CD4-positive, alpha-beta T cell treated with Interleukin-17A for 1 hour (primary cell): ENCODE data around the gene RABGAP1.

Source experiments
- DNase-seq: peaks from one replicate; pipeline ENCODE4 v3.0.0-alpha.2; 2020

Gene RABGAP1

GRCh38 chr9:123053711-123054110 is 112.9 kb downstream of the RABGAP1 start:
- no peak for DNase-seq

DNA sequence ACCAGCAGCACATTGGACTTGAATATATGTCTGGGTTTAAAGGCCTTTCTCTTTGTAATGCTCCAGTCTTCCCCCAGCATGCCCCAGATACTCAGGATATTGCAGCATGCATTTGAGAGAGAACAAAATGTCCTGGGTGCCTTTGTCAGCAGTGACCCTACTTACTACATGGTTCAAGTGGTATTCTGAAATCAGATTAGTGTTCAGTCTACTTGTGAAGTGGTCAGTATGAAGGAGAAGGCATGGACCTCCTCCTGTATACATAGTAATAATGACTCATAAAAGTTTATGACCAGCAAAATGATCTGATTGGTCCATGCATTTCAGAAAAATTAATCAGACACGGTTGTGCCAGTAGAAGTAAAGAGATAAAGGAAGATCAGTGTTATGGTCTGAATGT is 118.0 kb downstream of the RABGAP1 start:
- DNase-seq = no peak

GRCh38 chr9:123059472-123060220 is 118.8 kb downstream of the RABGAP1 start:
- DNase-seq = no peak

DNA sequence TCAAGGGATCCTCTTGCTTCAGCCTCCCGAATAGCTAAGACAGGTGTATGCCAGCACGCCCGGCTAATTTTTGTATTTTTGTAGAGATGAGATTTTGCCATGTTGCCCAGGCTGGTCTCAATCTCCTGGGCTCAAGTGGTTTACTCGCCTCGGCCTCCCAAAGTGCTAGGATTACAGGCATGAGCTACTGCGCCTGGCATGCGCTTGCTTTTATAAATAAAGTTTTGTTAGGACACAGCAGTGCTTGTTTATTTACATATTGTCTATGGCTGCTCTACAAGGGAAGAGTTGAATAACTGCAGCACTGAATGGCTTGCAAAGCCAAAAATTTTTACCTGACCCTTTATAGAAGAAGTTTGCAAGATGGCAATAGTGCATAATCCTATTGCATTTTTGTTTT is 120.4 kb downstream of the RABGAP1 start:
- no peak for DNase-seq

DNA sequence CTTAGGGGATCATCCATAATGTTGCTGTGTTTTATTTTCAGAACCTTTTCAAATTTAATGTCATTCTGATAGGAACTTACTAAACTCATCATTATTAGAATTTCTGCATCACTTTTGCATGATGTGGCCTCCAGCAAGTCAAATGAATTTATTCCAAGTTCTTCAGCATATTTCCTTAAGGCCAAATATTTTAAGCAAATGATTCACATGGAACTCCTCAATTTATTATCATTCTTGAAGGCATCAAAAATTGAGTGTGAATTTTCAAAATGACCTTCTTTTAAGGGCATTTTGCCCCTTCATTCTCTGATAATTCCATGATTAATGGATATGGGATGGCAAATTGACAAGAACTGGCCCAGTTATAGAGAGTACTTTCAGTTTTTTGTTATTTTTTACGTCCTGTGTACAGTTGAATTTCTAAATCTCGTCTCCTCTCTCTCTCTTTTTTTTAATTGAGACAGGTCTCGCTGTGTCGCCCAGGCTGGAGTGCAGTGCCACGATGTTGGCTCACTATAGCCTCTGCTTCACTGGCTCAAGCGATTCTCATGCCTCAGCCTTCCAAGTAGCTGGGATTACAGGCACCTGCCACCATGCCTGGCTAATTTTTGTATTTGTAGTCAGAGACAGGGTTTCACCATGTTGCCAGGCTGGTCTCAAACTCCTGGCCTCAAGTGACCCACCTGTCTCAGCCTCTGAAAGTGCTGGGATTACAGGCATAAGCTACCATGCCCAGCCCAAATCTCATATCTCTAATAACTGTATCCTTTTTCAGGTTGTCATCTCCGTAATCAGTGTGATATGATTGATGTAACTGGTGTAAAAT is 121.7 kb downstream of the RABGAP1 start:
- no peak for DNase-seq

DNA sequence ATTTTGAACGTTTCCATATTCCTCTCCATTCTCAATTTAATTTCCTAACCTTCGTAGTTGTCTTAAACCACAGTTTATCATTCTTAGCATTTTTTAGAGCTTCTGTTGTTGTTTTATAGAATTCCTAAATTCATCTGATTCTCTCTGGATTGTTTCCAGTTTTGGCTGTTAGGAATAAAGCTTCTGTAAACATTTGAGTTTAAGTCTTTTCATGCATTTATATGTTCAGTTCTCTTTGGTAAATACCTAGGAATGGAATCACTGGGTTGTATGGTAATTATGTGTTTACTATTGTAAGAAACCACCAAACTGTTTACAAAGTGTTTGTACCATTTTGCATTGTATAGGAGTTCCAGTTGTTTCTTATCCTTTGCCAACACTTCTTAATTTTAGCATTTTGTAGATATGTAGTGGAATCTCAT is 122.4 kb downstream of the RABGAP1 start:
- no peak for DNase-seq

DNA sequence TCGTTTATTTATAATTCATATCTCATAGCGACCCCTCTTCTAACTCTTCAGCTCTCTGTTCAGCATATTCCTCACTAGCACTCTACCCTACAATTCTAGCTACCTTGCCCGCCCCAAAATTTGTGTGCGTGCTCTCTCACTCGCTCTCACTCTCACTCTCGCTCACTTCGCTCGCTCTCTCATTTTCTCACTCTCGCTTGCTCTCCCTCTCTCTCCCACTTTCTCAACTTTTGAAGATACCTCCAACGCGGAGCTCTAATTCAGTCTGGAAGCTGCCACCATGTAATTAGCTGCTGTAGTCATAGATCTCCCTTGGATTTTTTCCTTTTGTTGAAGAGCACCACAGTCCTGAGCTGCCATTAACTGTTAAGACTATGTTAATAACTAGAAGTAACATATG is 123.1 kb downstream of the RABGAP1 start:
- DNase-seq = no peak

DNA sequence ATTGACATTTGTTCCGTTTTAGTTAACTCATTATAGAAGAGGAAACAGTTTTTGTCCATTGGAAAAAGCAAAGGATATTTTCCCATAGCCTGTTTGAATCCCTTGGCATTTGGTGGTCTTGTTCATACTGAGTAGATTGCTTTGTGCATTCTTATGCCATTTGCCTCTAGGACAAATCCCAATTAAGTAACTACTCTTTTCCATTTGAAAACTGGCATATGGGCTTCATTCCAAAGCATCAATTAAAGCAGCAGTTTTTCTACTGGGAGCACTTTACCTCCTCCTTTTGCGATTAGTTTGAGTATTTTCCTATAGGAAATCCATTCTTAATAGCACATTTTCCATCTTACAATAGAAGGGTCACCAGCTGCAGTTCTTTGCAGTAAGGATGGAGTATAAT is 123.9 kb downstream of the RABGAP1 start:
- DNase-seq = no peak

DNA sequence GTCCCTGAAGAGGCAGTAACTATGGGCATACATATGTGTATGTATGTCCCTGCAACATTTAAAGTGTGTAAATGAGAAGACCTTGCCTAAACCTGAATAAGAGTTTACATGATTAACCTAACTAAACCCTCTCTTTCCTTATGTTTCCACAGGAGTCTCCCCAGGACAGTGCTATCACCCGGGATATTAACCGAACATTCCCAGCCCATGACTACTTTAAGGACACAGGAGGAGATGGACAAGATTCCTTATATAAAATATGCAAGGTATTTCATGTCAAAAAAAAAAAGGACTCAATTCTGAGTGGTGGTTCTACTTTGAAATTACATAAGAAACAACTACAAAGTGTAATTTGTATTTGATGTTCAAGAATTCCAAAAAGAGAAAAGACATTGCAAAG is 124.4 kb downstream of the RABGAP1 start:
- no peak for DNase-seq

DNA sequence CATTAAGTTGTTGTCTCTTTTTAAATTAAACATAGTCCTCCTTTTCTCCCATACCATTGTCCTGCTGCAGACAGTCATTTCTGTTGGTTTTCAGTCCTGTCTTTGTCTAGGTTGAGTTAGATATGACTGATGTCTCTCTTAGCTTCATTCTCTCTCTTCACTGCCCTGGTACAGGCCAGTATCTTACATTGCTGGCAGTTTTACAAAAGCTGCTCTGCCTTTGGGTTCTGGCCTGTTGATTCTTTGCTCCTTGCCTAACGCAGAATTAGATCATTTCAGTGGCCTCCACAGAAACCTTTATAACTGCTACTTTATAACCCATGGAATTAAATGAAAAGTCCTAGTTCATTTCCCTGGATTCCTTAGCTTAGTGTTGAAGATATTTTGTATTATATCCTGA is 126.3 kb downstream of the RABGAP1 start:
- no peak for DNase-seq

GRCh38 chr9:123069010-123069481 is 128.2 kb downstream of the RABGAP1 start:
- DNase-seq = no peak

GRCh38 chr9:123070198-123070597 is 129.4 kb downstream of the RABGAP1 start:
- no peak for DNase-seq

DNA sequence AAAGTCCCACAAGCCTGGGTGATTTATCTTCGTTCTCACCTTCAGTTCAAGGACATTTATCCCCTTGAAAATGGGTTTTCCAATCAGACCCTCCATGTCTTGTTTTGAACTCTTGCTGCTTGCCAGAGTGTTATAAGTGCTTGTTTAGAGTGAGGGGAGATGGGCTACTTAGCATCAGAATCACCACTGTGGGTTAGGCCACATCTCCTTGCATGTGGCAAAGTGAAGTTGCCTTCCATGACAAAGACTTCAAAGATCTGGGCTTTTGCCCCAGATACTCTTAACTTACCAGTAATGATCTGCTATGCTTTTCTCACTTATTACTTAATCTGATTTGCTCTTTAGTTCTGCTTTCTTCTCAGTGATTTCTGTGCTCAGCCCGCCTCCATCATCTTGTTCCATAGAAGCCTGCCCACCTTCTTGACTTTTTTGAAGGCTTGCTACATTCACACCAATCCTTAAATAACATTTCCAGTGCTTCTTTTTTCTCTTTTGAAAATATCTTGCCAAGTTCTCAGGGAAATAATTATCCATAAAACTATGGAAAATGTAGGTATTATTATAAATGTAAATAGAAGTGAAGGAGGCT is 131.7 kb downstream of the RABGAP1 start:
- DNase-seq = no peak

DNA sequence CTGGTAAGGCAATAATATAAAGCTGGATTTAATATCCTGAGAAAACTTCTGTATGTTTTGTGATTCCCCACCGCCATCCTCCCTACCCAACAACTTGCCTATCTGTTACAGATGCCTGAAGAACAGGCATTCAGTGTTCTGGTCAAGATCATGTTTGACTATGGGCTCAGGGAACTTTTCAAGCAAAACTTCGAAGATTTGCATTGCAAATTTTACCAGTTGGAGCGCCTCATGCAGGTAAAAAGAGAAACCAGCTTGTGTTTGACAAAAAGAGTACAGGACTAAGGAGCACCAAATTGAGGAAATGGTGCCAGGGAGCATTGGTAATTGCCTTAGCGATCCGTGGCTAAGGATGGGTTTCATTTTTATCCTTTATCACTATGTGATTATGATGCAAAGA is 132.6 kb downstream of the RABGAP1 start:
- no peak for DNase-seq

DNA sequence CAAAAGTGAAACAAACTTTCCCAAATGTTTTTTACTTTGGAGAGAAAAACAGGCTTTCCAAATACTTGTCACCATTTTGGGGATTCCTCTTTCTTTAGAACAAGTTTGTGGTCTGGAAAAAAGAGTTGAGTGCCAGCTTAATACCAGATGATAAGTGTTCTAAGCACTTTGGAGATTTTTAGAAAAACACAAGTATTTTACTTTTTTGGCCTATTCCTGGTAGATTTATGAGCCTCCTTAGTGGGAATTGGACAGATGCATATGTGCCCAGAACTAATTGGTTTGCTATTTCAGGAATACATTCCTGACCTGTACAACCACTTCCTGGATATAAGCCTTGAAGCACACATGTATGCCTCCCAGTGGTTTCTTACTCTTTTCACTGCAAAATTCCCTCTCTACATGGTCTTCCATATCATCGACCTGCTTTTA is 133.2 kb downstream of the RABGAP1 start:
- no peak for DNase-seq

GRCh38 chr9:123074628-123075027 is 133.8 kb downstream of the RABGAP1 start:
- DNase-seq = no peak

GRCh38 chr9:123080444-123080843 is 139.6 kb downstream of the RABGAP1 start:
- no peak for DNase-seq

GRCh38 chr9:123081824-123082223 is 141.0 kb downstream of the RABGAP1 start:
- DNase-seq = peak; percentile 32

DNA sequence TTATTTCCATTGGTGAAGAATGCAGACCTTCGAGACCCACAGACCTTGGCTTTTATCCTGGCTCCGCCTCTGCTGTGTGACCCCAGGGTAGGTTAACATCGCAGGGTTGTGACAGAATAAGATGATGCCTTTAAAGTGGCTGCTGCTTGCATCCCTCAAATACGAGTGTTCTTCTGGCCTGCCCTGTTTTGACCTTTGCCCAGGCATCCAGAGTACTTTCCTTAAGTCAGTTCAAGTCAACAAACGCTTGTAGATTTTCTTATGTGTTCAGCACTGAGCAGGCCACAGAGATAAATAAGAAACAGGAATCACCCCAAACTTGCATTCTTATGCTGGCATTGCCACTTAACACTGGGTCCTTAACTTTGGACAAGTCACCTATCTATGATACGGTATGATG is 142.9 kb downstream of the RABGAP1 start:
- DNase-seq = no peak

DNA sequence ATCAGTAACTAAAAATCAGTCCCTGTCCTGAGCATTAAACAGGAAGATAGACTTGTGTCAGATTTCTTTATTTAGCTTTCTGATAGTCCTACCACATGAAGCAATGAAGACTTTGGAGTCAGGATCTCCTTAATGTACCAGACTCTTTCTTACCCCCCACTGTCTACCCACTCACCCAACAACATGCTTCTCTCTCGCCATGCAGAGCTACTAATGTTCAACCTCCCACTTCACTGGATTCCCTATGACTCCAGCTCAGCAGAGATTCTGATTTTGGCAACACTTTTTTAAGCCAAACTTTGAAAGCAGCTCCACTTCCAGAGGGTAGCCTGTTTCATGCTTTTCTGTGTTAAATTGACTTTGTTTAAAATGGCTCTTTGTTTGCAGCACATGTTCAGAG is 143.4 kb downstream of the RABGAP1 start:
- no peak for DNase-seq

GRCh38 chr9:123085916-123086315 is 145.1 kb downstream of the RABGAP1 start:
- no peak for DNase-seq

- no peak for DNase-seq
These were observed 146.6 kb downstream of the RABGAP1 start for GRCh38 chr9:123087359-123087888.

GRCh38 chr9:123089040-123089439 is 148.2 kb downstream of the RABGAP1 start:
- DNase-seq = no peak

DNA sequence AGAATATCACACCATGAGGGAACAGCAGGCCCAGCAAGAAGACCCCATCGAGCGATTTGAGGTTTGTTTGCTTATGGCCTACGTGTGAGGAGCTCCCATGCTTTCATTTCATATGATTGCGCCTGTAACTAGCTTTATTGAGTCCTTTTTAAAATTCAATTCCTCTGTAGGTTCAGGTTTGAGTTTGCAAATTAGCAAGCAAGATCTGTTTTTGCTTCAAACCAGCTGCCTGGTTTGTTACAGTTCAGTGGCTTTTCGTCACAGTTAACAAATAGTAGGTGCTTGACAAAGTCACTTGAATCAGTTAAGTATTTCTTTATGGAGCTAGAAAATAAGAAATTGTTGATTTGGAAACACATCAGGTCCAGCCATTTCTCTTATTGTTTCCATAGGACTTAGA is 149.0 kb downstream of the RABGAP1 start:
- DNase-seq = no peak
